Measurements from ENCODE around the gene CHTOP. TPM values are rescaled to one million over a fixed set of nuclear protein-coding genes. Genes with fewer than 3 reads are reported as not detected.
A peak's percentile ranks its signal among the peaks of the same experiment; 100 is the strongest.

CHTOP gene
- total RNA-seq, 1 donor from 2014 or later, result 75.2 TPM

GRCh38 chr1:153631047-153632022 lies 2.5 kb upstream of the CHTOP start:
- H3K27me3 Mint-ChIP-seq (ENCODE audit: unreplicated experiment), result no peaks in the 10 kb centered on the region
- no peaks in the 10 kb centered on the region for H3K9me3 Mint-ChIP-seq (ENCODE audit: unreplicated experiment)
- H3K36me3 Mint-ChIP-seq (ENCODE audit: unreplicated experiment), result peaks cover 5% of the 10 kb centered on the region
- no peak overlapping the region for H3K4me3 Mint-ChIP-seq (ENCODE audit: unreplicated experiment)
- no peak for TF ChIP-seq CTCF (IDR thresholded peaks at IDR 0.05)
- peak overlapping the region; percentile 28 for H3K27ac Mint-ChIP-seq (ENCODE audit: unreplicated experiment)
- peaks cover 69% of the 10 kb centered on the region for H3K4me1 Mint-ChIP-seq (ENCODE audit: unreplicated experiment)
- no peak for DNase-seq (ENCODE audit: extremely low spot score, unreplicated experiment)

GRCh38 chr1:153633161-153633753 lies 609 bp upstream of the CHTOP start:
- Mint-ChIP-seq H3K4me1 (ENCODE audit: unreplicated experiment) (peaks cover 57% of the 10 kb centered on the region), H3K36me3 (ENCODE audit: unreplicated experiment) (peaks cover 21% of the 10 kb centered on the region), H3K4me3 (ENCODE audit: unreplicated experiment) (no peak overlapping the region), H3K27ac (ENCODE audit: unreplicated experiment) (peak overlapping the region; percentile 99), H3K27me3 (ENCODE audit: unreplicated experiment) (no peaks in the 10 kb centered on the region), H3K9me3 (ENCODE audit: unreplicated experiment) (no peaks in the 10 kb centered on the region)
- no peak for TF ChIP-seq CTCF (IDR thresholded peaks at IDR 0.05)
- DNase-seq (ENCODE audit: extremely low spot score, unreplicated experiment), result no peak

- TF ChIP-seq CTCF (IDR thresholded peaks at IDR 0.05), result no peak
- Mint-ChIP-seq H3K4me1 (ENCODE audit: unreplicated experiment) (peaks cover 33% of the 10 kb centered on the region), H3K27ac (ENCODE audit: unreplicated experiment) (no peak overlapping the region), H3K9me3 (ENCODE audit: unreplicated experiment) (no peaks in the 10 kb centered on the region), H3K4me3 (ENCODE audit: unreplicated experiment) (peak overlapping the region; percentile 64), H3K36me3 (ENCODE audit: unreplicated experiment) (peaks cover 33% of the 10 kb centered on the region), H3K27me3 (ENCODE audit: unreplicated experiment) (no peaks in the 10 kb centered on the region)
- DNase-seq (ENCODE audit: extremely low spot score, unreplicated experiment), result no peak
These were observed 2.0 kb downstream of the CHTOP start for GRCh38 chr1:153635872-153636271.

GRCh38 chr1:153636312-153636711 lies 2.4 kb downstream of the CHTOP start:
- peaks cover 37% of the 10 kb centered on the region for H3K36me3 Mint-ChIP-seq (ENCODE audit: unreplicated experiment)
- peaks cover 29% of the 10 kb centered on the region for H3K4me1 Mint-ChIP-seq (ENCODE audit: unreplicated experiment)
- no peaks in the 10 kb centered on the region for H3K9me3 Mint-ChIP-seq (ENCODE audit: unreplicated experiment)
- H3K27me3 Mint-ChIP-seq (ENCODE audit: unreplicated experiment), result no peaks in the 10 kb centered on the region
- no peak overlapping the region for H3K27ac Mint-ChIP-seq (ENCODE audit: unreplicated experiment)
- peak overlapping the region; percentile 64 for H3K4me3 Mint-ChIP-seq (ENCODE audit: unreplicated experiment)
- TF ChIP-seq CTCF (IDR thresholded peaks at IDR 0.05), result no peak
- DNase-seq (ENCODE audit: extremely low spot score, unreplicated experiment), result no peak

- TF ChIP-seq CTCF (IDR thresholded peaks at IDR 0.05), result no peak
- Mint-ChIP-seq H3K27ac (ENCODE audit: unreplicated experiment) (no peak overlapping the region), H3K27me3 (ENCODE audit: unreplicated experiment) (no peaks in the 10 kb centered on the region), H3K9me3 (ENCODE audit: unreplicated experiment) (no peaks in the 10 kb centered on the region), H3K4me3 (ENCODE audit: unreplicated experiment) (no peak overlapping the region), H3K4me1 (ENCODE audit: unreplicated experiment) (peaks cover 21% of the 10 kb centered on the region), H3K36me3 (ENCODE audit: unreplicated experiment) (peaks cover 49% of the 10 kb centered on the region)
- DNase-seq (ENCODE audit: extremely low spot score, unreplicated experiment), result no peak
These were observed 4.4 kb downstream of the CHTOP start for GRCh38 chr1:153638261-153638660.

All from osteocyte (in vitro differentiated cells).